Nephron (organoid): ENCODE results near the gene SFXN2.

Source experiments
- H3K27ac Mint-ChIP-seq, 3 experiments: 2 replicates each; pipeline ENCODE4 v1.8.0; 2020; ENCODE audit warnings: mixed read lengths in 3 of 3, mild to moderate bottlenecking in 2 of 3, moderate library complexity in 1 of 3
- H3K27me3 Mint-ChIP-seq: 2 replicates; pipeline ENCODE4 v1.8.0; 2021; ENCODE audit warnings: low read depth, mild to moderate bottlenecking, moderate library complexity, mixed read lengths
- H3K36me3 Mint-ChIP-seq: 2 replicates; pipeline ENCODE4 v1.8.0; 2020; ENCODE audit warnings: low read depth, mixed read lengths
- H3K4me1 Mint-ChIP-seq: 2 replicates; pipeline ENCODE4 v1.8.0; 2020; ENCODE audit warnings: mixed read lengths
- H3K4me3 Mint-ChIP-seq, 3 experiments: 2 replicates each; pipeline ENCODE4 v1.8.0; 2020; ENCODE audit warnings: mild to moderate bottlenecking in 3 of 3, mixed read lengths in 3 of 3, moderate library complexity in 2 of 3
- H3K9me3 Mint-ChIP-seq: 2 replicates; pipeline ENCODE4 v1.8.0; 2020; ENCODE audit warnings: mixed read lengths
- CTCF ChIP-seq, 3 experiments: fragments of 200-600 bp; sonication (generic); IDR thresholded peaks; one replicate each; pipeline ENCODE4 v1.5.0; 2021; ENCODE audit warnings: antibody characterized with exemption in 3 of 3; ENCODE audit not compliant: unreplicated experiment in 3 of 3

SFXN2 gene

GRCh38 chr10:102776779-102777456, 62.5 kb downstream of the SFXN2 start:
- H3K36me3 Mint-ChIP-seq: no peaks in the 10 kb centered on the region
- H3K4me1 Mint-ChIP-seq: peaks cover 86% of the 10 kb centered on the region

GRCh38 chr10:102777711-102778453, 63.4 kb downstream of the SFXN2 start:
- Mint-ChIP-seq H3K4me1 (peaks cover 92% of the 10 kb centered on the region), H3K27ac (peak overlapping the region; percentile 99 to 100 (median 100)), H3K36me3 (no peaks in the 10 kb centered on the region), H3K4me3 (peak overlapping the region; percentile 75 to 90 (median 86)), H3K9me3 (no peaks in the 10 kb centered on the region), H3K27me3 (no peaks in the 10 kb centered on the region)
- TF ChIP-seq CTCF (IDR thresholded peaks at IDR 0.05; ENCODE audit: unreplicated experiment in 3 of 3): no peak

More at GRCh38 chr10:102776779-102777456, 62.5 kb downstream of the SFXN2 start:
- Mint-ChIP-seq H3K9me3 (no peaks in the 10 kb centered on the region), H3K27ac (peak overlapping the region; percentile 99 to 100 (median 100)), H3K4me3 (peak overlapping the region; percentile 81 to 90 (median 86)), H3K27me3 (no peaks in the 10 kb centered on the region)
- TF ChIP-seq CTCF (IDR thresholded peaks at IDR 0.05; ENCODE audit: unreplicated experiment in 3 of 3): no peak

GRCh38 chr10:102778781-102779180, 64.3 kb downstream of the SFXN2 start:
- Mint-ChIP-seq H3K9me3 (no peaks in the 10 kb centered on the region), H3K4me3 (peak overlapping the region; percentile 75 to 90 (median 86)), H3K36me3 (peaks cover 3% of the 10 kb centered on the region), H3K27me3 (no peaks in the 10 kb centered on the region), H3K4me1 (peaks cover 92% of the 10 kb centered on the region), H3K27ac (peak overlapping the region; percentile 99 to 100 (median 100))
- no peak for TF ChIP-seq CTCF (IDR thresholded peaks at IDR 0.05; ENCODE audit: unreplicated experiment in 3 of 3)

- H3K9me3 Mint-ChIP-seq: no peaks in the 10 kb centered on the region
- TF ChIP-seq CTCF (IDR thresholded peaks at IDR 0.05; ENCODE audit: unreplicated experiment in 3 of 3): no peak
- H3K4me1 Mint-ChIP-seq: peaks cover 85% of the 10 kb centered on the region
- peak overlapping the region; percentile 11 to 90 (median 57) for H3K4me3 Mint-ChIP-seq
- no peaks in the 10 kb centered on the region for H3K27me3 Mint-ChIP-seq
- peaks cover 4% of the 10 kb centered on the region for H3K36me3 Mint-ChIP-seq
- peak overlapping the region; percentile 55 to 100 (median 97) for H3K27ac Mint-ChIP-seq
These were observed 65.5 kb downstream of the SFXN2 start for GRCh38 chr10:102779680-102780526.

- peak overlapping the region; percentile 85 to 100 (median 97) for H3K27ac Mint-ChIP-seq
- peaks cover 4% of the 10 kb centered on the region for H3K36me3 Mint-ChIP-seq
- H3K4me3 Mint-ChIP-seq: peak overlapping the region in 2 of 3 experiments; percentile 43 to 67
- no peaks in the 10 kb centered on the region for H3K27me3 Mint-ChIP-seq
- H3K9me3 Mint-ChIP-seq: no peaks in the 10 kb centered on the region
- TF ChIP-seq CTCF (IDR thresholded peaks at IDR 0.05; ENCODE audit: unreplicated experiment in 3 of 3): no peak
- peaks cover 81% of the 10 kb centered on the region for H3K4me1 Mint-ChIP-seq
These were observed 66.0 kb downstream of the SFXN2 start for GRCh38 chr10:102780527-102780808.
